GM19099 (cell line): ENCODE measurements around the gene KCNC2.

Experiments
- POLR2A ChIP-seq: IDR thresholded peaks from 3 replicates; pipeline ENCODE4 v1.6.1; 2011; ENCODE audit warnings: low read depth; ENCODE audit not compliant: insufficient read length; ENCODE audit errors: extremely low read depth

The KCNC2 gene

DNA sequence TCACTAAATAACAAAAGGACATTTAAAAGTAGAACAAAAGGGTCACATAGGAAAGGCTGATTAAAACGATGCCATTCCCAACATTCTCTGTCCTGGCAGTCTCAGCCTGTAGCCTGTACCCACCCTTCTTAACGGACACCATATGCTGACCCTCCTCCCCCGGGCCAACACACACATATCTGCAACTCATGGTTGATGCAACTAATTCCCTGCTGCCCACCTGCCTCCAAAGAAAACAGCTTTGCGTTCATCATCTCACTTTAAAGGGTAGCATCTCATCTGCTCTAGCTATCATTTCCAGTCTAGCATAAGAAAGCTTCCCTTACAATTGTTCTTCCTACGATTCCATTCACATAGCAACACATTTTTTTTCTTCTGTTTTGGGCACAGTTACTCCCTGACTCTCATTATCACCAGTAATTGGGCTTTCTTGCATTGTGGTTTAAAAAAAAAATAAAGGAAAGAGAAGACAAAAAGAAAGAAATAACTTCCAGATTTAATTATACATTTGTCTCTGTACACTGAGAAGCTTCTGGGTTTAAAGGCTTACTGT lies 92.9 kb downstream of the KCNC2 start:
- TF ChIP-seq POLR2A: no peak

DNA sequence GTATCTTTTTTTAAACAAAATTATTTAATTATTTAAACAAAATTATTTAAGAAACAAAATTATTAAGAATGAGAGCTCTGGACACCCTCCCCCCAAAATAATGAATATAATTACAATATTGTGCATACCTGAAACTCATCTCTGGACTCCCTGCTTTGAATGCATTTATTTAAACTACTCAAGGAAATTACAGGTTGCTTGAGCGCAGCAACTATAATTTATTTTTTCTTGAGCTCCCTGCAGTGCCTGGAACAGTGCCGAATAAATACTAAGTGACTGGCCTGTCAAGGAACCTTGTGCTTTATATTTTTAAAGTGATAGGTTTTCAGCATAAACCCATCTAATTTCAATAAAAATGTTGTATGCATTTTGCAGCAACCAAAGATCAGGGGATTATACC lies 93.9 kb downstream of the KCNC2 start:
- TF ChIP-seq POLR2A: no peak

DNA sequence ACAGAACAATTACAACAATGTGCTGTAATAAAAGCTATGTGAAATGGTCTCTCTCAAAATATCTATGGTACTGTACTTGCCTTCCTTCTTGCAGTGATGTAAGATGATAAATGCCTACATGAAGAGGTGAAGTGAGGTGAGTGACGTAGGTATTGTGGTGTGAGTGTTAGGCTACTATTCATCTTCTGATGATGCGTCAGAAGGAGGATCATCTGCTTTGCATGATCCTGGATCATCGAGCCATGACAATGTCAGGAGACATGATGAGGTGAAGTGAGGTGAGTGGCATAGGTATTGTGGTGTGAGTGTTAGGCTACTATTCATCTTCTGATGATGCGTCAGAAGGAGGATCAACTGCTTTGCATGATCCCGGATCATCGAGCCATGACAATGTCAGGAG lies 105.8 kb downstream of the KCNC2 start:
- no peak for TF ChIP-seq POLR2A

DNA sequence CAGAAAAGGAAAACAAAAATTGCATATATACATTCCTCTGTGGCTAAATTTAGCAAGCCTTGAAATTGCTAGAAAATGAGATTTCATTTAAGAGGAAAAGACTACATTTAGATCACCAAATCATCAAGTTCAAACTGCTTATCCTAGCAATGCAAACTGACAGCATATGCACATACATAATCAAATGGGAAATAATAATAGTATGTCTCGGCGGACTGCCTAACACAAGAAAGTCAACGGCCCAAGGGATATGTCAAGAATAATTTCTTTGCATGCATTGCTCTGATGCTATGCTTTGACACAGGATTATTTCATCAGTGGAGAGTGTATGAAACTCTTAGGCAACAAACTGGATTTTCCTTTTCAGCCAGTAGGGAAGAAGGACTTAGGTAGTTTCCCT lies 107.9 kb downstream of the KCNC2 start:
- TF ChIP-seq POLR2A: no peak

DNA sequence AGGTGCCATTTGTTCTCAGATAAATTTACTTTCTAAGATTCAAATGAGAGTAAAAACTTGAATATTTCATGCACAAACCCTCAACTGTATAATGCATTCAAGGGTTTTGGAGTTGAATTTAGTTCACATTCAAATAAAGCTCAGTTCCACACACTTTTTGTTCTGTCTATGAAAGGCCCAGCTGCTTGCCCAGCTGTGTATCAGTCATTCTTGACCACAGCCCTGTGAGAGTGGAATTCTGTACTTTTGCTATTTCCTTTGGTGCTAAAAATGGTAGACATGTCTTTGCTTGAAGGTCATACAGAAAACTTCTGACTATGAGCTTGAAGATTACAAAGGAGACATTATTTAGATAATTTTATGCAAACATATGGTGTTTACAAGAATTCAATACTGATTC lies 110.4 kb downstream of the KCNC2 start:
- no peak for TF ChIP-seq POLR2A

DNA sequence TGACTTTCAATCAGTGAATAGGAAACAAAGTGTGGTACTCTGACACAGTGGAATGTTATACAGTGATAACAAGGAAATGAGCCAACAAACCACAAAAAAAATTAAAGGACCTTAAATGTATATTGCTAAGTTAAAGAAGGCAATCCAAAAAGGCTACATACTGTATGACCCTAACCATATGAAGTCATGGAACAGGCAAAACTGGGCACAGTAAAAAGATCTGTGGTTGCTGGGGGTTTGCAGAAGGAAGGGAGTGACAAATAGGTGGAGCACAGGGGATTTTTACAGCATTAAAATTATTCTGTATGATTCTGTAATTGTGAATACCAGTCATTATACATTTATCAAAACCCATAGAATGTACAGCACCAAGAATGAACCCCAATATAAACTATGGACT lies 112.6 kb downstream of the KCNC2 start:
- TF ChIP-seq POLR2A: no peak

DNA sequence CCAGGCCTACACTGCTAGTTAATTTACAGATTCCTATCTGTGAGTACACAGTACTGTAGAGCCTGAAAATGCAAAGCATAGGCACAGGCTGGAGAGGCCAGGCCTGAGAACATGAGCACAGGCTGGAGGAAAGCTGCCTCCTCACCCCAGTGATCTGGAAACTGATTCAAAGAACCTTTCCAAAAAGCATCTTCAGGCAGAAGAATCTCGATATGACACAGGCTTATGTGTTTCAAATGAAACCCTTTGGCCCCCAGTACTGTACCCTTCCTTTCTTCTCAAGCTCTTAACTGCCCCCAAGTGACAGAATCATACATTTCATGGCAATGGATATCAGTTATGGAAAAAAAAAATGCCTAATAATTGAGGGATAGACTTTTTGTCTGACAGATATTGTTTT lies 122.0 kb downstream of the KCNC2 start:
- no peak for TF ChIP-seq POLR2A

DNA sequence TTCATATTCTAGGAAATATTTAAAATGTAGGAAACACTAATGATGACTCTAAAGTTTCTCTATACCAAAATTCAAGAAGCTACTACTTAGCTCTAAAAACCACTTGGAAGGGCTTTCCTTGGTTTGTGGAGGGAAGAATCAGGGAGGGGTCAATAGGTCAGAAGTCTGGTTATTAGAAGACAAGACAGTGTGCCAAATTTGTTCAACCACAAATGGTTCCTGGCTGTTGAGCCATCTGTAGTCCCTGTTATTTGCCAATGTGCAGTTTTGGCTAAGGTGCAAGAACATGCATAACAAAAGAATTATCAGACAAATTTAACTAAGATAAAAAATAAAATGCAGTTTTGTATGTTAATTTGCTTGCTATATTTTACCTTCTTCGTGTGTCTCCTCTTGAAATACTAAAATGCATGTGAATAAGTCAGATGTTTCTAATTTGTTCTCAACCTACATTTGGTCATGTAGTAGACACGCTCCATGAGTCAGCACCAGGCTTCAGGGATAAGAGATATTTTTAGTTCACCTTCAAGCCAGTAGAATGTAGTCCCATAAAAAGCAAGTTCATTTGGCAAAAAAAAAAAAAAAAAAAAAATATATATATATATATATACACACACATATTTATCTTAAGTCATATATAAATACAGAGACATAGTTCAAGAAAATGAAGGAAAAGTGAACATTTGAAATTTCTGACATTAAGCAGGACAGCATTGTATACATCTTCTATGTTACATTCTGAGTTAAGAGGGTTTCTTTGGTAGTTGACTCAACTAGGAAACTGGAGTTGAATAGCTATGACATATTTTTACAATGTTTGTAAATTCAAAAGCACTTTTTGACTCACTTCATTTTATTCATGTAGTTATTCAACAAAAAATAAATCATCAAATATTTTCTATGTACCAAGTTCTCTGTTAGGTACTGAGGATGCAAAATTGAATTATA lies 123.3 kb downstream of the KCNC2 start:
- TF ChIP-seq POLR2A: no peak

DNA sequence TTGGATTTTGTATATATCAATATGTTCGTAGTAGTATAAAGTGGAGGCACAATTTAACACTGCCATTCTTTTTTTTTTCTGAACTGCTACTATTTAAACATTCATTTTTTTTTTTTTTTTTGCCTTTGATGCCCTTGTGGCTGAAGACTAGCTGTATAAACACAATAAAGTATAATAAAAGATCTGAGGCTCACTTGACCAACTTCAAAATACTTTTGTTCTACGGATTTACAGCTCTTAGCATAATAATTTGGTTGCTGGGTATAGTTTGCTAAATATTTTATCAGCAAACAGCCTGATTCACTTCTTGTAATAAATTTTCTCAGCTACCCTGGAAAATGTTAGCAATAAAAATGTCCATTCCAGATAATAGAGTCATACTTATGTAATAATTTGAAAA lies 128.3 kb downstream of the KCNC2 start:
- TF ChIP-seq POLR2A: no peak

DNA sequence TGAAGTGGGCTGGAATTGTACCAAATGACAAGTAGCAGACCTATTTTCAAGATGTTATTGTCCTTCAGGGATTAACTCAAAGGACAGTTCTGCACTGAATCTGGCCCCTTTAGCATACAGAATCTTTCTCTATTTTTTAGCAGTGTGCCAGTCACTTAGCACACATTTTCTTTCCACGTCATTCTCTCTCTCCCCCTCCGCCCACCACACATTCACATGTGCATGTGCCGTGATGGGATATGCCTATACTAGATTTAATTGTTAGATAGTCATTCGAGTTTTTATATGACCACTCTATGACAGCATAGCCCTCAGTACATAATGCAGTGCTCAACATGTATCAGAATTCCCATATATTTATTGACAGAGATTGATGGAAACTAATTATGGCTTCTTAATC lies 129.1 kb downstream of the KCNC2 start:
- no peak for TF ChIP-seq POLR2A

DNA sequence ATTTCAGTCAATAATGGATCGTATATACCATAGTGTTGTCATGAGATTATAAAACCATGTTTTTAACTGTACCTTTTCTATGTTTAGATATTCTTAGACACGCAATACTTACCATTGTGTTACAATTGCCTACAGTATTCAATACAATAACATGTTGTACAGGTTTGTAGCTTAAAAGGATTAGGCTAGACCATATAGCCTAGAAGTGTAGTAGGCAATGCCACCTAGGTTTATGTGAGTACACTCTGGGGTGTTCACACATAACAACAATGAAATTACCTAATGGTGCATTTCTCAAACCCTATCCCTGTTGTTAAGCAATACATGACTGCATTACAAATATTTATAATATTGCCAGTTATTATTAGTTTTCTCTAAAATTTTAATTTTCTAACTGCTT lies 144.2 kb downstream of the KCNC2 start:
- no peak for TF ChIP-seq POLR2A

DNA sequence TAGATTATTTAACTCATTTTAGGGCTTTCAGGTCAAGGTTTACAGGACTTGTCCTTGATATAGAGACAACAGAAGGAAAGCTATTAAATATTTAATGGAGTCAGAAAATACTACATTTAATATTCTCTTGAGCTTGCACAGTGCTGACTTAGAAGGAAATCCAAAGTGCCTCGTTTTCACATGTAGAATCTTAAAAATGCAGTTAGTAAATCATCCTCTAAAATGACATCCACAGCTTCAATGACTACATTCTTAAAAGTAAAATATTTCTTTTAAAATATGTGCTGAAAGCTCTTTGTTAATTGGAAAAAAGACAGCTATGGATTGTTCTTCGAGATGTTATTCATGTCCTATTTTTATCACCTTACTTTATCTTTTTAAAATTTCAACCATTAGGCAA lies 146.9 kb downstream of the KCNC2 start:
- TF ChIP-seq POLR2A: no peak

DNA sequence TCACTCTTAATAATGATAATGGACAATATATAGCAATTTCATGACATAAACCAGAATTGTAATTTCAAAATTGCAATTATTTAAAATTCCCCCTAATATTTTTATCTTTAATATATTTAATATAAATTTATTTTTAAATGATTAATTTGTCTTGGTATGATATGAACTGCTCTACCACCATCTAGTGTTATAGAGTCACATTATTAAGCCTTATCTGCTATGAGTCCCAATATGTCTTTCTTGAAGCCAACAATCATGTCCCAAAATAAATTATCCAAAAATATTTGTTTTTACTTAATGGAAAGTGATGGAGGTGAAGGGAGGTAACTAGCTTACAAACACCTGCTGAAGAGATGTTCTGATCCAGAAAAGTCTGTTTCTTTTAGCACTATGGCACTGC lies 151.4 kb downstream of the KCNC2 start:
- no peak for TF ChIP-seq POLR2A

DNA sequence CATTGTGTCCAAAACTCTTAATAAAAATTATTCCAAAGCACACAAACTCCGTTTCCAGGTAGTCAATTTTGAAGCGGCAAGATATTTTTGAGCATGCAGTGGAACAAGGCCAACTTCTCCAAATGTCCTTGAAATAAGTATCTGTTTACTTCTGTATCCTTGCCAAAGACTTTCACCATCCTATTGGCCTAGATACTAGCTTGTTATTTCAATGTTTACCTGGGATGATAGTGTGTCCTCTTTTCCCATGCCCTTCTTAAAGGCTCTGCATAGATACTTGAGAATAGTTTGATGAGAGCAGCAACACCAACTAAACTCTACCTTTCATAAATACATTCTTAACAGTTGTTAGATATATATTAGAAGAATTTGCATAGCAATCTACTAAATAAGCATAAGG lies 160.9 kb downstream of the KCNC2 start:
- TF ChIP-seq POLR2A: no peak

DNA sequence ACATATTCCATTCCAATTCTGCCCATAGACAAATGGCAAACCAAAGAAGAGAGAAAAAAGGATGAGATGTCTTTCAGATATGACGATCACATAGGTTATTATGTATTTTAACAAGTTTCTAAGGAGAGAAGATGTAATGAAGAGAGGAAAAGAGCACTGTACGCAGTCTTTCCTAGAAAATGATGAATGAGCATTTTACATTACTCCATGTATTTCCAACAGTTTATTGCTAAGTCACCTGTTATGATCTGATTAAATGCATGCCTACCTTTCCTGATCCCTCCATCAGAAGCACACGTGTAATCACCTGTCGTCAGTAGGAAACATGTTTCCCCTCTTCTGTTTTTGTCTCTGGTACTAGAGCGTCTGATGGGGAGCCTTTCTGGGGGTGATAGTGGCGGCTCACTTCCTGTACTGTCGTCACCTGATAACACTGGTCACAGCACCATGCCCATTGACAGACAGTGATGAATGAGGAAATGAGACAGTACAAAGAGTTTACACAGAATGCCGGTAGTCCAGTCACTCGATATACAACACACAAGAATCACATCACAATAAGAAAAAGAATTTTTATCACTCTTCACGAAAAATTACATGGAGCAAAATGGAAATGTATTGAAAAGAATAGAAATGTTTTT lies 161.6 kb downstream of the KCNC2 start:
- no peak for TF ChIP-seq POLR2A

DNA sequence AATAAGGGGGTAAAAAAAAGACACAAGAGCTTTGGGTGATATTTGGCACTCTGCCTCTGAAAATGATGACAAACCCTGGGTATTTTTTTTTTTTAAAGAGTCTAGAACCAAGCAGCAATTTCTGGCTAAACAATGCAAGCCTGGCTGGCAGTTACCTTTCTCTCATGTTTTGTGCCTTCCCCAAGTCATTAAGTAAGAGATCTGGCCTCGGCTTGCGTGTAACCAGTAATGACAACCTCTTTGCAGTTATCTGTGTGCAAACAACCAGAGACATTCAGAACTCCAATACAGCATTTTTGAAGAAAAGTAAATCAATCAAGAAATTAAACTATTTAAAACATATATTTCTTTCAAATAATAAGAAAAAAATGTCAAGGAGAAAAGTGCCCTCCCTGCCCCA lies 167.5 kb downstream of the KCNC2 start:
- TF ChIP-seq POLR2A: no peak
